GM12864 (cell line): ENCODE results near the gene CYP3A4.
A peak's percentile ranks its signal among the peaks of the same experiment; 100 is the strongest.
"Not testable (repeated sequence)": the region's sequence is repeated elsewhere in the genome, so short reads cannot be mapped to it uniquely, and the experiment has no call there.

Source experiments
- DNase-seq: peaks from one replicate; pipeline ENCODE4 v3.0.0-alpha.2; 2011; ENCODE audit warnings: low read depth
- H3K4me3 ChIP-seq: 2 replicates; pipeline ENCODE4 v1.5.1; 2011; ENCODE audit warnings: mild to moderate bottlenecking, low read depth, low read length, control low read depth
- TF ChIP-seq, protein P1 (sequence below): IDR thresholded peaks from 2 replicates; pipeline ENCODE4 v1.5.1; 2011; ENCODE audit warnings: low read depth, mild to moderate bottlenecking, moderate library complexity, low read length, control low read depth, inconsistent platforms; ENCODE audit errors: missing control alignments

The CYP3A4 gene

DNA sequence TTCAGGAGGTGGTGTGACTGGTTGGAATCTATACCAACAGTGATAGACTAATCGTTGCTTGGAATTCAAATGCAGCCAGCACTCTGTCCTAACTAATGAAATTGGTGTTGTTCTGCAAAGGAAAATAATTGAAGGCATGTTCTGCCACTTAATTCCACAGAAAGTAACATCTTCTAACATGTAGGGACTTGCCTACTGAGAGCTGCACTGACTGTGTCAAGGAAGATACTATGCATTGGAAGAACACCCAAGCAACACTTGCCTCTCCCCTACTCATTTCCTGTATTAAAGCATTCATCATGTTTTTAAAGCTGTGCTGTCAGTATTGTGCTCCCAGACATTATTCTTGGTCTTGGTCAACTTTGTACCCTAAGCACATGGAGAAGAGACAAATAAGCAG, 46.3 kb downstream of the CYP3A4 start:
- no peak for DNase-seq
- no peak overlapping the region for H3K4me3 ChIP-seq
- TF ChIP-seq, protein P1, sequence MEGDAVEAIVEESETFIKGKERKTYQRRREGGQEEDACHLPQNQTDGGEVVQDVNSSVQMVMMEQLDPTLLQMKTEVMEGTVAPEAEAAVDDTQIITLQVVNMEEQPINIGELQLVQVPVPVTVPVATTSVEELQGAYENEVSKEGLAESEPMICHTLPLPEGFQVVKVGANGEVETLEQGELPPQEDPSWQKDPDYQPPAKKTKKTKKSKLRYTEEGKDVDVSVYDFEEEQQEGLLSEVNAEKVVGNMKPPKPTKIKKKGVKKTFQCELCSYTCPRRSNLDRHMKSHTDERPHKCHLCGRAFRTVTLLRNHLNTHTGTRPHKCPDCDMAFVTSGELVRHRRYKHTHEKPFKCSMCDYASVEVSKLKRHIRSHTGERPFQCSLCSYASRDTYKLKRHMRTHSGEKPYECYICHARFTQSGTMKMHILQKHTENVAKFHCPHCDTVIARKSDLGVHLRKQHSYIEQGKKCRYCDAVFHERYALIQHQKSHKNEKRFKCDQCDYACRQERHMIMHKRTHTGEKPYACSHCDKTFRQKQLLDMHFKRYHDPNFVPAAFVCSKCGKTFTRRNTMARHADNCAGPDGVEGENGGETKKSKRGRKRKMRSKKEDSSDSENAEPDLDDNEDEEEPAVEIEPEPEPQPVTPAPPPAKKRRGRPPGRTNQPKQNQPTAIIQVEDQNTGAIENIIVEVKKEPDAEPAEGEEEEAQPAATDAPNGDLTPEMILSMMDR = no peak

DNA sequence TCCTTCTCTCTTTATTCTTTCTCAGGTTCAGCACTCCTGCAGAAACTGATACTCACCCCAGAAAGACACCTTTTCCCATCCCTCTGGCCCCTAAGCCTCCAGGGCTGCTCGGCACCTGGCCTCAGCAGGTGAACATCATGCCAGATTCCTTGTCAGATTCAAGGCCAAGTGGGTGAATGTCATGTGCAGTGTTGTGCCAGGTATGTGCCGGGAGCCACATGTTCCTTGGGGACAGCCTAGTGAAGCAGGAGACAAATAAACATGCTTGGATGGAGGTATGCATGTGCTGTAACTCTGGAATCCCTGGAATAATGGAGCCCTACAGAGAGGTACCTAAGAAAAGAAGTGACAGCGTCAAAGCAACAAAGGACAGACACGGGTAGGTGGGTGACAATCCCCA, 47.3 kb downstream of the CYP3A4 start:
- DNase-seq, H3K4me3 ChIP-seq: not testable (repeated sequence)

DNA sequence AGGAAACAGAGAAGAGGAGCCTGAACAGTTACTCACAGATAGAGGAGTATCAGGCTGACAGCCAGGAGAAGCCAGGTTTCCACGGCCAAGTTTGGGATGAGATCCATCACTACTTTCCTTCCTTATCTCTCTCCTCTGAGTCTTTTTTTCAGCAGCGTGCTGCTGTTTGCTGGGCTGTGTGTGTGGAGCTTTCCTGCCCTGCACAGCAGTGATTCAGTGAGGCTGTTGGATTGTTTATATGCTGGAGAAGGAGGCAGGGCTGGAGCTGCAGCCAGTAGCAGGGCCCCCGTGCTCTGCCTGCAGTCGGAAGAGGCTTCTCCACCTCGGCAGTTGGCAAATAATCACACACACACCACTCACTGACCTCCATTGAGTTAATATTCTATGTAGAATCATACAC, 49.0 kb downstream of the CYP3A4 start, which contains the start of gene CYP3A7:
Gene CYP3A7, minus strand, starts transcription at position 210 of the 400 bp plus-strand sequence. Its CDS starts 103 bp downstream, at position 107.
- H3K4me3 ChIP-seq = no peak within 1 kb of the TSS
- TF ChIP-seq, protein P1 = no peak
- no peak for DNase-seq

DNA sequence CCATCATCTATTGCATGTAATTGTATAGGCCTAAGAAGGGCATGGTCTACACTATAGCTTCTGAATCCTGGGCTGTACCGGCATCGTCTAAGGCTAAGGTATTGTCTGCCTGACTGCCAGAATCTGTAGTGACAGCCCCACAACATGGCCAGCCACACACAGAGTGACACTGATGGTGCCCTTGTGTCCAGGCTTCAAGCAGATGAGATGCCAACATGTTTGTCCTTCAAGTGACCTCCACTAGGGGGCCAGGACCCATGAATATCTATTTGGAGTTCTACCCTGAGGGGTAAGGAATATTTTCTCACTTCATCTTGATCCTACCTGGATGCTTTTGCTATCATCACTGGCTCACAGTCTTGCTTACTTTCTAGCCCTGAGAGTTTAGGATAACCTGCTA, 50.5 kb downstream of the CYP3A4 start:
- TF ChIP-seq, protein P1 = peak; percentile 57
- no peak overlapping the region for H3K4me3 ChIP-seq
- DNase-seq = no peak

DNA sequence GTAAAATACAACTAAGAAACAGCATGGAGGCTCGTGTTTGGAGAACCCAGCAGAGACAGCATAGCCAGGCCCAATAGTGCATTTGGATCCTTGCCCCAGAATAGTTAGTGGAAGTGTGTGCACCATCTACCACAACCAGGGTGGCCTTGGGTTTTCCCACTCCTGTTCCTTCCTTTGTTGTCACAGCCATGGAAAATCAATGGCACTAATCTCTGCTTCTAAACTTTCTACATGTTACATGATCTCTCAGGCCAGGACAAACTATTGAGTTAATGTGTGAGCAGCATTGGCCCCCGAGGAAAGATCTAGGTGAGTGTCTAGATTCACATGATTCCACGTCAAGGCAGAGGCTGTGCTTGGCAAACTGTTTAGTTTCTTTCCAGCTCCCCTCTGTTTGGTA, 51.0 kb downstream of the CYP3A4 start:
- no peak overlapping the region for H3K4me3 ChIP-seq
- no peak for DNase-seq
- TF ChIP-seq, protein P1 = no peak

DNA sequence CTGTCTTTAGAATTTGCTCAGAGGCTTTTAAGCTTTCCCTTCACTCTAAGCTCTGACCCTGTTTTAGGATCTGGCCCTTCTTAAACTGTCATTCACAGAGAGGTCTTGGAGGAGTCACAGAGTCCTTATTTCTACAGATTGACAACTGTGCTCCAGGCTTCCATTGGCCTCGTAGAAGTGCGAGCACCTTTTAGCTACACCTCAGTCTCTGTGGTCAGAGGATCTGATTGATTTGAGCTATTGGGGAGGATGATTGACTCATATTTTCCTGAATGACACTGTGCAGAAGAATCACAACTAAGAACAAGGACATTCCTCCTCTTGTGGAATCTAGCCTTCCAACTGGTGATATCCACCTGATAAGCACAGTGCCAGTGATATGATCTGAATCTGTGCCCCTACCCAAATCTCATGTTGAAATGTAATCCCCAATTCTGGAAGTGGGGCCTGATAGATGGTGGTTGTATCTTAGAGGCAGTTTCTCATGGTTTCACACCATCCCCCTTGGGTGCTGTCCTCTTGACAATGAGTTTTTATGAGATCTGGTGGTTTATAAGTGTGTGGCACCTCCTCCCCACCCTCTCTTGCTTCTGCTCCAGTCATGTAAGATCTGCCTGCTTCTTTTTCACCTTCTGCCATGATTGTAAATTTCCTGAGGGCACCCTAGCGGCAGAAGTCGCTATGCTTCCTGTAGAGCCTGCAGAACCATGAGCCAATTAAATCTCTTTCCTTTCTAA, 52.2 kb downstream of the CYP3A4 start:
- no peak for DNase-seq

DNA sequence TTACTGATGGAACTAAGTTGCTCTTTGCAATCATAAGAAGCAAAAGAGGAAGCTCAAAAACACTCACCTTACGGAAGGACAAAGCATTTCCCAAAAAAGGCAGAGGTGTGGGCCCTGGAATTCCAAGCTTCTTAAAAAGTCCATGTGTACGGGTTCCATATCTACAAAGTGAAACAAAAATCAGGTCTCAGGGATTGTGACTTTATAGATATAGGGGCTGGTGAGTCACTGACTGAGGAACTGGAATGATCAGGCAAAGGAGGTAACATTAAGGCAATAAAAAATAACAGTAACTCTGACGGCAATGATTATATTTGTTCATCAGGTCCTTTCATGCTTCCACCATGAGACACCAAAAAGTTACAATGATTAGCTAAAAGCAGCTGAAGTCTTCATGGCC, 53.0 kb downstream of the CYP3A4 start:
- DNase-seq = no peak
- no peak overlapping the region for H3K4me3 ChIP-seq
- TF ChIP-seq, protein P1 = no peak

More for the DNA sequence above, 52.2 kb downstream of the CYP3A4 start:
- TF ChIP-seq, protein P1 = no peak
- no peak overlapping the region for H3K4me3 ChIP-seq
